Astrocyte (in vitro differentiated cells and primary cell): ENCODE data around the gene GMDS. TPM values are rescaled to one million over a fixed set of nuclear protein-coding genes. Genes with fewer than 3 reads are reported as not detected.
A peak's percentile ranks its signal among the peaks of the same experiment; 100 is the strongest.

Source experiments
- DNase-seq: peaks from one replicate; pipeline ENCODE4 v3.0.0-alpha.2; 2010; ENCODE audit warnings: low read depth
- FAIRE-seq: peaks from 2 replicates; lab custom pipeline; 2011; peaks lifted over from hg19 to GRCh38; lab: Jason Lieb, UNC
- H2AFZ ChIP-seq: 2 replicates; pipeline ENCODE4 v1.6.0; 2012; ENCODE audit warnings: low read depth, low read length, inconsistent platforms
- H3K27ac ChIP-seq: 2 replicates; pipeline ENCODE4 v1.5.1; 2011; ENCODE audit warnings: low read depth, low read length, inconsistent platforms
- H3K27me3 ChIP-seq: 2 replicates; pipeline ENCODE4 v1.6.0; 2011; ENCODE audit warnings: low read length, inconsistent platforms; ENCODE audit not compliant: insufficient read depth
- H3K36me3 ChIP-seq: 2 replicates; pipeline ENCODE4 v1.5.1; 2011; ENCODE audit warnings: low read length, inconsistent platforms; ENCODE audit not compliant: insufficient read depth
- H3K4me1 ChIP-seq: 2 replicates; pipeline ENCODE4 v1.5.1; 2011; ENCODE audit warnings: low read length, inconsistent platforms; ENCODE audit not compliant: insufficient read depth
- H3K4me2 ChIP-seq: 2 replicates; pipeline ENCODE4 v1.6.0; 2012; ENCODE audit warnings: low read length, inconsistent platforms
- H3K4me3 ChIP-seq: 2 replicates; pipeline ENCODE4 v1.5.1; 2011; ENCODE audit warnings: low read depth, mild to moderate bottlenecking, low read length, inconsistent platforms; ENCODE audit not compliant: insufficient read depth
- H3K79me2 ChIP-seq: 2 replicates; pipeline ENCODE4 v1.6.0; 2012; ENCODE audit warnings: mild to moderate bottlenecking, low read length, inconsistent platforms; ENCODE audit not compliant: insufficient read depth
- H3K9ac ChIP-seq: 2 replicates; pipeline ENCODE4 v1.6.0; 2012; ENCODE audit warnings: mild to moderate bottlenecking, low read length, inconsistent platforms
- H3K9me3 ChIP-seq: 2 replicates; pipeline ENCODE4 v1.5.1; 2012; ENCODE audit warnings: low read depth, mild to moderate bottlenecking, low read length, inconsistent platforms; ENCODE audit not compliant: insufficient read depth
- H4K20me1 ChIP-seq: 2 replicates; pipeline ENCODE4 v1.6.0; 2012; ENCODE audit warnings: low read length, inconsistent platforms; ENCODE audit not compliant: insufficient read depth
- H3K27ac Mint-ChIP-seq: one replicate; pipeline ENCODE4 v1.8.0; 2021; ENCODE audit warnings: mild to moderate bottlenecking, mixed read lengths; ENCODE audit not compliant: unreplicated experiment
- H3K27me3 Mint-ChIP-seq: one replicate; pipeline ENCODE4 v1.8.0; 2021; ENCODE audit warnings: low read depth, mixed read lengths; ENCODE audit not compliant: unreplicated experiment
- H3K36me3 Mint-ChIP-seq: one replicate; pipeline ENCODE4 v1.8.0; 2021; ENCODE audit warnings: low read depth, mixed read lengths; ENCODE audit not compliant: unreplicated experiment
- H3K4me1 Mint-ChIP-seq: one replicate; pipeline ENCODE4 v1.8.0; 2021; ENCODE audit warnings: low read depth, mixed read lengths; ENCODE audit not compliant: unreplicated experiment
- H3K4me3 Mint-ChIP-seq: one replicate; pipeline ENCODE4 v1.8.0; 2021; ENCODE audit warnings: mild to moderate bottlenecking, moderate library complexity, mixed read lengths; ENCODE audit not compliant: unreplicated experiment
- H3K9me3 Mint-ChIP-seq: one replicate; pipeline ENCODE4 v1.8.0; 2021; ENCODE audit warnings: mild to moderate bottlenecking, mixed read lengths; ENCODE audit not compliant: unreplicated experiment
- EZH2 ChIP-seq: IDR thresholded peaks from 2 replicates; pipeline ENCODE4 v1.6.1; 2012; ENCODE audit warnings: mild to moderate bottlenecking, low read length, inconsistent platforms; ENCODE audit not compliant: insufficient read depth
- total RNA-seq: library from RNA; stranded (reverse); gene quantifications from 2 replicates; pipeline ENCODE4 v1.2.1, GENCODE V29; 2021
- TF ChIP-seq, protein P1 (sequence below): IDR thresholded peaks from 2 replicates; pipeline ENCODE4 v1.5.1; 2011; ENCODE audit warnings: low read depth, mild to moderate bottlenecking, inconsistent platforms, low read length, moderate library complexity; ENCODE audit not compliant: insufficient read depth

GMDS gene
- total RNA-seq, 1 donor from 2014 or later: 9.4 TPM

DNA sequence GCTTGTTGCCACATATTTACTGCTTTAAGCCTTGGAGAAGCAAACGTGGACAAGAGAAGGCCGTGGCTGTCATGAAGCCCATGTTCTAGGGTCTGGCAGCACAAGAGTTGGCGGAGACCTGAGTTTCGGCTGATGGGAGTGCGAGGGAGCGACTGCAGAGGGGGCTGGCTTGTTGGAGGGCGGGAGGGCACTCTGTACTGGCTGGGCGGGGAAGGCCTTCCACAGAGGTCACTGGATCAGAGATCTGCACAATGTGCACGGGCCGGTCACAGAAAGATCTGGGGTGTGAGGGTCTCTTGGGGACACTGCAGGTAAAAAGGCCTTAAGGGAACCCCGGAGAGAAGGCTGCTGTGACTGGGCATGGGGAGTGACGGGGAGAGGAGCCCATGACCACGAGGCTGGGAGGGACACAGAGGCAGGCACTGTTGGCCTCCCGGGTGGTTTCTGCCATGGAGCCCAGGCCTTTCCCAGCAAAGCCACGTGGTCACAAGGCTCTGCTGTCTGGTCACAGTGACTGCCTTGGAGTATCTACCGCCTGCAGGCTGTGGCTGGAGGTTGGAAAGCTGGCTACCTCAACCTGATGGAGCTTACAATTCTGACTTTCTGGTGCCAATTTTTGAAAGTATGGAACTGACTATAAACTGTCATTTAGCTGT, 611.9 kb downstream of the GMDS start:
- no peak for TF ChIP-seq EZH2
- TF ChIP-seq, protein P1, sequence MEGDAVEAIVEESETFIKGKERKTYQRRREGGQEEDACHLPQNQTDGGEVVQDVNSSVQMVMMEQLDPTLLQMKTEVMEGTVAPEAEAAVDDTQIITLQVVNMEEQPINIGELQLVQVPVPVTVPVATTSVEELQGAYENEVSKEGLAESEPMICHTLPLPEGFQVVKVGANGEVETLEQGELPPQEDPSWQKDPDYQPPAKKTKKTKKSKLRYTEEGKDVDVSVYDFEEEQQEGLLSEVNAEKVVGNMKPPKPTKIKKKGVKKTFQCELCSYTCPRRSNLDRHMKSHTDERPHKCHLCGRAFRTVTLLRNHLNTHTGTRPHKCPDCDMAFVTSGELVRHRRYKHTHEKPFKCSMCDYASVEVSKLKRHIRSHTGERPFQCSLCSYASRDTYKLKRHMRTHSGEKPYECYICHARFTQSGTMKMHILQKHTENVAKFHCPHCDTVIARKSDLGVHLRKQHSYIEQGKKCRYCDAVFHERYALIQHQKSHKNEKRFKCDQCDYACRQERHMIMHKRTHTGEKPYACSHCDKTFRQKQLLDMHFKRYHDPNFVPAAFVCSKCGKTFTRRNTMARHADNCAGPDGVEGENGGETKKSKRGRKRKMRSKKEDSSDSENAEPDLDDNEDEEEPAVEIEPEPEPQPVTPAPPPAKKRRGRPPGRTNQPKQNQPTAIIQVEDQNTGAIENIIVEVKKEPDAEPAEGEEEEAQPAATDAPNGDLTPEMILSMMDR: no peak
- DNase-seq: no peak
- Mint-ChIP-seq H3K4me1 (peaks cover 4% of the 10 kb centered on the region), H3K9me3 (peaks cover 5% of the 10 kb centered on the region), H3K27ac (no peak overlapping the region), H3K36me3 (peaks cover 2% of the 10 kb centered on the region), H3K27me3 (peaks cover 50% of the 10 kb centered on the region), H3K4me3 (no peak overlapping the region)
- H3K27ac ChIP-seq: no peak overlapping the region
- no peak overlapping the region for H2AFZ ChIP-seq
- no peaks in the 10 kb centered on the region for H3K79me2 ChIP-seq
- H3K27me3 ChIP-seq: peaks cover 3% of the 10 kb centered on the region
- no peak overlapping the region for H3K4me3 ChIP-seq
- no peak for FAIRE-seq
- H3K4me1 ChIP-seq: peaks cover 10% of the 10 kb centered on the region
- no peak overlapping the region for H3K4me2 ChIP-seq
- no peak overlapping the region for H3K9ac ChIP-seq
- H3K36me3 ChIP-seq: no peaks in the 10 kb centered on the region
- H3K9me3 ChIP-seq: no peaks in the 10 kb centered on the region
- no peaks in the 10 kb centered on the region for H4K20me1 ChIP-seq

GRCh38 chr6:1631251-1631650, 614.2 kb downstream of the GMDS start:
- H3K4me1 Mint-ChIP-seq: peaks cover 4% of the 10 kb centered on the region
- no peak overlapping the region for H2AFZ ChIP-seq
- no peak for FAIRE-seq
- H3K9me3 Mint-ChIP-seq: peaks cover 3% of the 10 kb centered on the region
- peaks cover 10% of the 10 kb centered on the region for H3K4me1 ChIP-seq
- no peak for TF ChIP-seq EZH2
- TF ChIP-seq, protein P1: no peak
- no peak for DNase-seq
- H4K20me1 ChIP-seq: peaks cover 7% of the 10 kb centered on the region
- peaks cover 2% of the 10 kb centered on the region for H3K36me3 Mint-ChIP-seq
- H3K27me3 Mint-ChIP-seq: peaks cover 72% of the 10 kb centered on the region
- no peak overlapping the region for H3K4me3 Mint-ChIP-seq
- no peak overlapping the region for H3K27ac Mint-ChIP-seq
- H3K4me2 ChIP-seq: no peak overlapping the region
- no peaks in the 10 kb centered on the region for H3K36me3 ChIP-seq
- H3K27me3 ChIP-seq: peaks cover 26% of the 10 kb centered on the region
- no peaks in the 10 kb centered on the region for H3K79me2 ChIP-seq
- no peak overlapping the region for H3K4me3 ChIP-seq
- H3K9me3 ChIP-seq: no peaks in the 10 kb centered on the region
- no peak overlapping the region for H3K9ac ChIP-seq
- H3K27ac ChIP-seq: no peak overlapping the region

- Mint-ChIP-seq H3K27me3 (peaks cover 76% of the 10 kb centered on the region), H3K36me3 (no peaks in the 10 kb centered on the region), H3K4me1 (peaks cover 4% of the 10 kb centered on the region), H3K4me3 (no peak overlapping the region), H3K27ac (no peak overlapping the region), H3K9me3 (peaks cover 2% of the 10 kb centered on the region)
- Histone ChIP-seq H3K4me1 (peaks cover 10% of the 10 kb centered on the region), H4K20me1 (peaks cover 10% of the 10 kb centered on the region), H2AFZ (no peak overlapping the region), H3K36me3 (no peaks in the 10 kb centered on the region), H3K9ac (no peak overlapping the region), H3K27ac (no peak overlapping the region), H3K9me3 (no peaks in the 10 kb centered on the region), H3K27me3 (peaks cover 30% of the 10 kb centered on the region), H3K79me2 (no peaks in the 10 kb centered on the region), H3K4me3 (no peak overlapping the region), H3K4me2 (peak overlapping the region; percentile 16)
- DNase-seq: peak; percentile 88
- no peak for TF ChIP-seq EZH2
- TF ChIP-seq, protein P1: no peak
- FAIRE-seq: no peak
Measured at GRCh38 chr6:1630771-1631217, 614.6 kb downstream of the GMDS start.
